Measurements from ENCODE around the gene PPM1M. TPM values are rescaled to one million over a fixed set of nuclear protein-coding genes. Genes with fewer than 3 reads are reported as not detected.

Gene PPM1M
- total RNA-seq, 1 donor from 2014 or later = 16.9 TPM

- H3K4me1 Mint-ChIP-seq (ENCODE audit: unreplicated experiment) = peaks cover 26% of the 10 kb centered on the region
- H3K27me3 Mint-ChIP-seq (ENCODE audit: unreplicated experiment) = no peaks in the 10 kb centered on the region
- no peak for DNase-seq (ENCODE audit: extremely low spot score, unreplicated experiment)
- peaks cover 23% of the 10 kb centered on the region for H3K36me3 Mint-ChIP-seq (ENCODE audit: unreplicated experiment)
- no peak overlapping the region for H3K27ac Mint-ChIP-seq (ENCODE audit: unreplicated experiment)
- TF ChIP-seq CTCF (IDR thresholded peaks at IDR 0.05) = no peak
- H3K9me3 Mint-ChIP-seq (ENCODE audit: unreplicated experiment) = no peaks in the 10 kb centered on the region
- no peak overlapping the region for H3K4me3 Mint-ChIP-seq (ENCODE audit: unreplicated experiment)
Measured at GRCh38 chr3:52233968-52234367, 11.6 kb upstream of the PPM1M start.

- Mint-ChIP-seq H3K27ac (ENCODE audit: unreplicated experiment) (no peak overlapping the region), H3K9me3 (ENCODE audit: unreplicated experiment) (no peaks in the 10 kb centered on the region), H3K4me3 (ENCODE audit: unreplicated experiment) (no peak overlapping the region), H3K4me1 (ENCODE audit: unreplicated experiment) (peaks cover 31% of the 10 kb centered on the region), H3K27me3 (ENCODE audit: unreplicated experiment) (no peaks in the 10 kb centered on the region), H3K36me3 (ENCODE audit: unreplicated experiment) (peaks cover 19% of the 10 kb centered on the region)
- no peak for TF ChIP-seq CTCF (IDR thresholded peaks at IDR 0.05)
- no peak for DNase-seq (ENCODE audit: extremely low spot score, unreplicated experiment)
Measured at GRCh38 chr3:52234516-52235447, 10.8 kb upstream of the PPM1M start.

- H3K27me3 Mint-ChIP-seq (ENCODE audit: unreplicated experiment) = no peaks in the 10 kb centered on the region
- H3K27ac Mint-ChIP-seq (ENCODE audit: unreplicated experiment) = peak overlapping the region; percentile 93
- H3K4me1 Mint-ChIP-seq (ENCODE audit: unreplicated experiment) = peaks cover 44% of the 10 kb centered on the region
- no peak for TF ChIP-seq CTCF (IDR thresholded peaks at IDR 0.05)
- peaks cover 8% of the 10 kb centered on the region for H3K36me3 Mint-ChIP-seq (ENCODE audit: unreplicated experiment)
- no peak overlapping the region for H3K4me3 Mint-ChIP-seq (ENCODE audit: unreplicated experiment)
- no peaks in the 10 kb centered on the region for H3K9me3 Mint-ChIP-seq (ENCODE audit: unreplicated experiment)
- no peak for DNase-seq (ENCODE audit: extremely low spot score, unreplicated experiment)
Measured at GRCh38 chr3:52236424-52236886, 9.1 kb upstream of the PPM1M start.

- Mint-ChIP-seq H3K4me1 (ENCODE audit: unreplicated experiment) (peaks cover 44% of the 10 kb centered on the region), H3K36me3 (ENCODE audit: unreplicated experiment) (peaks cover 3% of the 10 kb centered on the region), H3K27me3 (ENCODE audit: unreplicated experiment) (no peaks in the 10 kb centered on the region), H3K27ac (ENCODE audit: unreplicated experiment) (peak overlapping the region; percentile 93), H3K4me3 (ENCODE audit: unreplicated experiment) (peak overlapping the region; percentile 91), H3K9me3 (ENCODE audit: unreplicated experiment) (no peaks in the 10 kb centered on the region)
- TF ChIP-seq CTCF (IDR thresholded peaks at IDR 0.05) = no peak
- DNase-seq (ENCODE audit: extremely low spot score, unreplicated experiment) = no peak
Measured at GRCh38 chr3:52237006-52237656, 8.4 kb upstream of the PPM1M start.

GRCh38 chr3:52237657-52238172, 7.8 kb upstream of the PPM1M start:
- no peak for TF ChIP-seq CTCF (IDR thresholded peaks at IDR 0.05)
- no peak for DNase-seq (ENCODE audit: extremely low spot score, unreplicated experiment)
- Mint-ChIP-seq H3K4me1 (ENCODE audit: unreplicated experiment) (peaks cover 44% of the 10 kb centered on the region), H3K36me3 (ENCODE audit: unreplicated experiment) (peaks cover 2% of the 10 kb centered on the region), H3K4me3 (ENCODE audit: unreplicated experiment) (peak overlapping the region; percentile 91), H3K27ac (ENCODE audit: unreplicated experiment) (peak overlapping the region; percentile 93), H3K9me3 (ENCODE audit: unreplicated experiment) (no peaks in the 10 kb centered on the region), H3K27me3 (ENCODE audit: unreplicated experiment) (no peaks in the 10 kb centered on the region)
